8988T (cell line): ENCODE measurements around the gene TST.
"Not testable (repeated sequence)": the region's sequence is repeated elsewhere in the genome, so short reads cannot be mapped to it uniquely, and the experiment has no call there.

Experiments used
- DNase-seq: peaks from one replicate; pipeline ENCODE4 v3.0.0; 2011

TST gene

GRCh38 chr22:37012956-37013355 is 6.3 kb downstream of the TST start:
- DNase-seq: no peak

GRCh38 chr22:37012262-37012904 is 6.9 kb downstream of the TST start:
- no peak for DNase-seq

GRCh38 chr22:37011472-37011871 is 7.8 kb downstream of the TST start:
- no peak for DNase-seq

GRCh38 chr22:37010976-37011375 is 8.3 kb downstream of the TST start:
- no peak for DNase-seq

- no peak for DNase-seq
These were observed 9.1 kb downstream of the TST start for GRCh38 chr22:37010174-37010573.

GRCh38 chr22:37009490-37009889 is 9.8 kb downstream of the TST start:
- no peak for DNase-seq

GRCh38 chr22:37008365-37008764 is 10.9 kb downstream of the TST start:
- no peak for DNase-seq

GRCh38 chr22:37007651-37008050 is 11.6 kb downstream of the TST start:
- no peak for DNase-seq

- no peak for DNase-seq
These were observed 16.6 kb downstream of the TST start for GRCh38 chr22:37002633-37003032.

- no peak for DNase-seq
These were observed 17.4 kb downstream of the TST start for GRCh38 chr22:37001826-37002225.

- DNase-seq: no peak
These were observed 18.3 kb downstream of the TST start for GRCh38 chr22:37000676-37001534.

GRCh38 chr22:36999463-36999862 is 19.8 kb downstream of the TST start:
- DNase-seq: no peak

- DNase-seq: no peak
These were observed 20.5 kb downstream of the TST start for GRCh38 chr22:36998620-36999351.

GRCh38 chr22:36997746-36998145 is 21.5 kb downstream of the TST start:
- DNase-seq: no peak

GRCh38 chr22:36991206-36991605 is 28.0 kb downstream of the TST start:
- no peak for DNase-seq

GRCh38 chr22:36990457-36990856 is 28.8 kb downstream of the TST start:
- no peak for DNase-seq

GRCh38 chr22:36989012-36989411 is 30.2 kb downstream of the TST start:
- DNase-seq: not testable (repeated sequence)

- no peak for DNase-seq
These were observed 31.0 kb downstream of the TST start for GRCh38 chr22:36988075-36988832.

- no peak for DNase-seq
These were observed 32.9 kb downstream of the TST start for GRCh38 chr22:36986242-36986821.

- DNase-seq: no peak
These were observed 33.9 kb downstream of the TST start for GRCh38 chr22:36985211-36985889.

- DNase-seq: no peak
These were observed 37.1 kb downstream of the TST start for GRCh38 chr22:36982136-36982535.

- no peak for DNase-seq
These were observed 37.9 kb downstream of the TST start for GRCh38 chr22:36981247-36981775.
